ENCODE data around the gene CAPN9. TPM values are rescaled to one million over a fixed set of nuclear protein-coding genes. Genes with fewer than 3 reads are reported as not detected.
A peak's percentile ranks its signal among the peaks of the same experiment; 100 is the strongest.

The CAPN9 gene
- total RNA-seq, 1 donor from 2014 or later: 8.7 TPM

DNA sequence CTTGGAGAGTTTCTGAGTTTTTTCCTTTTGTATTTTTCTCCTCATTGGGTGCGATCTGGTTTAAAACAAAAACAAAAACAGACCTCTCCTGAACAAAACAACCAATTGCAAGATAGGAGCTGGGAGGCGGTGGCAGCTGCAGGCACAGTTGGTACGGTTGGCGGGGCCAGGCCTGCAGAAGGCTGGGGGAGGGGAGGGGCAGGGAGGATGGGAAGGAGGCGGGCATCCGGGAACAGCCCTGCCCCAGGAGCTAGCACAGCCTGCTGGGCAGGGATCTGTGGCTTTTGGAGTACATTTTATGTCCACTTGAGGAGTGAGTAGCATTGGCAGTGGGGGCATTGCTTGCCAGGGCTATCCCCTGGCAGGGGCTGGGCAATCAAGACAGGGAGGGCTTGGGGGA lies 5.2 kb downstream of the CAPN9 start:
- no peak for DNase-seq (ENCODE audit: low spot score, unreplicated experiment)
- H3K9me3 Mint-ChIP-seq (ENCODE audit: low read depth): no peaks in the 10 kb centered on the region
- peaks cover 52% of the 10 kb centered on the region for H3K4me1 Mint-ChIP-seq (ENCODE audit: low read depth)
- H3K27me3 Mint-ChIP-seq: no peaks in the 10 kb centered on the region
- TF ChIP-seq, protein P1, sequence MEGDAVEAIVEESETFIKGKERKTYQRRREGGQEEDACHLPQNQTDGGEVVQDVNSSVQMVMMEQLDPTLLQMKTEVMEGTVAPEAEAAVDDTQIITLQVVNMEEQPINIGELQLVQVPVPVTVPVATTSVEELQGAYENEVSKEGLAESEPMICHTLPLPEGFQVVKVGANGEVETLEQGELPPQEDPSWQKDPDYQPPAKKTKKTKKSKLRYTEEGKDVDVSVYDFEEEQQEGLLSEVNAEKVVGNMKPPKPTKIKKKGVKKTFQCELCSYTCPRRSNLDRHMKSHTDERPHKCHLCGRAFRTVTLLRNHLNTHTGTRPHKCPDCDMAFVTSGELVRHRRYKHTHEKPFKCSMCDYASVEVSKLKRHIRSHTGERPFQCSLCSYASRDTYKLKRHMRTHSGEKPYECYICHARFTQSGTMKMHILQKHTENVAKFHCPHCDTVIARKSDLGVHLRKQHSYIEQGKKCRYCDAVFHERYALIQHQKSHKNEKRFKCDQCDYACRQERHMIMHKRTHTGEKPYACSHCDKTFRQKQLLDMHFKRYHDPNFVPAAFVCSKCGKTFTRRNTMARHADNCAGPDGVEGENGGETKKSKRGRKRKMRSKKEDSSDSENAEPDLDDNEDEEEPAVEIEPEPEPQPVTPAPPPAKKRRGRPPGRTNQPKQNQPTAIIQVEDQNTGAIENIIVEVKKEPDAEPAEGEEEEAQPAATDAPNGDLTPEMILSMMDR (IDR thresholded peaks at IDR 0.05; ENCODE audit: unreplicated experiment): no peak
- peak overlapping the region; percentile 89 for H3K27ac Mint-ChIP-seq
- H3K36me3 Mint-ChIP-seq (ENCODE audit: insufficient read depth): no peaks in the 10 kb centered on the region
- H3K4me3 Mint-ChIP-seq (ENCODE audit: low read depth): no peak overlapping the region

DNA sequence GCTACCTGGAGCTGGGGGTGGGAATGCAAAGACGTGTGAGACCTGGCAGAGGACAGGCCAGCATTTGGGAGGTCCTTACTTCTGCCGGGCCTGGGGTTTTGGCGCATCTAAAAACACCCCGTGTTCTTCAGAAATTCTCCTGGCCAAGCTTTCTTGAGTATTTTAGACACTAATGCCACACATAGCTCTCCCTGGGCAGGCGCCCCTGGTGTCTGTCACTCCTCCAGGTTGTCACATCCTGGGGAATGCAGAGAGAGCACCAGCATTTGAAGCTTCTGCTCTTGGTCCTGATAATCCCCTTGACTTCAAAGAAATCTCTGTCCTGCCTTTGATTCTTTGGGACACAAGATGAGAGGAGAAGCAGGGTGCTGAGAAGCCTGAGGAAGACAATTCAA lies 6.0 kb downstream of the CAPN9 start:
- Mint-ChIP-seq H3K4me1 (ENCODE audit: low read depth) (peaks cover 48% of the 10 kb centered on the region), H3K27me3 (no peaks in the 10 kb centered on the region), H3K27ac (peak overlapping the region; percentile 89), H3K36me3 (ENCODE audit: insufficient read depth) (no peaks in the 10 kb centered on the region), H3K9me3 (ENCODE audit: low read depth) (no peaks in the 10 kb centered on the region), H3K4me3 (ENCODE audit: low read depth) (no peak overlapping the region)
- TF ChIP-seq, protein P1 (IDR thresholded peaks at IDR 0.05; ENCODE audit: unreplicated experiment): no peak
- DNase-seq (ENCODE audit: low spot score, unreplicated experiment): no peak

DNA sequence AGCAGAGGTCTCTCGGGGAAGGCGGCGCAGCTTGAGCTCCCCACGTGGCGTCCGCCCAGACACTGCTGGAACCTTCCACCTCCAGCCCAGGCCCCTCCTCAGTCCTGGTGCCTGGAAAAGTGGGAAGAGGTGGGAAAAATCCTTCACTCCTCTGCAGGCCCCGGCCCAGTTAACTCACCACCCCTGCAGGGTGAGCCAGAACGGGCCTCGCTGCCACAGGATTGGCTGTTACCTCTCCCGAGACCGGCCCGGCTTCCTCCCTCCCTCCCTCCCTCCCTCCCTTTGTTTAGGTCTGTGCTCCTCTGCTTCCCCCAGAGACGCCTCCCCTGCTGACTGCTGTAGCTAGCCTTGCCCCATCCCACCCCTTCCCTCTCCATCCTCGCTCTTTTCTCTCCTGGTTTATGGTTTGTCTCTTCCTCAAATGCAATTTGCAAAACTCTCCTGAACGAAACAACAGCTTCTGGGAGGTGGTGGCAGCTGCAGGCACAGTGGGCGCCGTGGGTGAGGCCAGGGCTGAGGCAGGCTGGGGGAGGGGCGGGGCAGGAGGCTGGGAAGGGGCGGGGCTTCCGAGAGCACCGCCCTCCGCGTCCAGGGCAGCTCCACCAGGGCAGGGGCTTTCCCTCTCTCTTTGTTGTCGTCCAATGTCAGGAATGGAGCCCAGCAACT lies 6.5 kb downstream of the CAPN9 start:
- DNase-seq (ENCODE audit: low spot score, unreplicated experiment): peak; percentile 30
- Mint-ChIP-seq H3K27ac (peak overlapping the region; percentile 89), H3K4me3 (ENCODE audit: low read depth) (no peak overlapping the region)

DNA sequence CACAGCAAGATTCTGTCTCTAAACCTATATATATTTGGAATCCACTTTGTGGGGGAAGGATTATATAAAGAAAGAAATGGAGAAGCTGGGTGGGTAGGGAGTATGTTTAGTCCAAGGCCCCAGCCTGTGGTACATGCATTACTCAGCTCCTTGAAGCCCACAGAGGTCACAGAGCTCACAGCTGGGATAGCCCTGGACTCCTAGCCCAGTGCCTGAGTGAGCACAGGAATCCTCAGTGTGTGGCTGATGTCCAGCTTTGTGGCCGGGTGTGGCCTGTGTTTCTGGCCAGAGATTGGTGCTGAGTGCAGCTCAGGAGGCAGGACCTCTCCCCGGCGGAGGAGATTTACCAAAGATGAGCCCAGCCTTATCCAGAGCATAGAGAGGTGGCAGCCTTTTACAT lies 7.6 kb downstream of the CAPN9 start:
- H3K4me1 Mint-ChIP-seq (ENCODE audit: low read depth): peaks cover 40% of the 10 kb centered on the region
- DNase-seq (ENCODE audit: low spot score, unreplicated experiment): no peak
- no peaks in the 10 kb centered on the region for H3K36me3 Mint-ChIP-seq (ENCODE audit: insufficient read depth)
- no peak overlapping the region for H3K4me3 Mint-ChIP-seq (ENCODE audit: low read depth)
- no peaks in the 10 kb centered on the region for H3K9me3 Mint-ChIP-seq (ENCODE audit: low read depth)
- no peaks in the 10 kb centered on the region for H3K27me3 Mint-ChIP-seq
- no peak overlapping the region for H3K27ac Mint-ChIP-seq
- TF ChIP-seq, protein P1 (IDR thresholded peaks at IDR 0.05; ENCODE audit: unreplicated experiment): no peak

More for the DNA sequence above, 6.5 kb downstream of the CAPN9 start:
- Mint-ChIP-seq H3K9me3 (ENCODE audit: low read depth) (no peaks in the 10 kb centered on the region), H3K4me1 (ENCODE audit: low read depth) (peaks cover 49% of the 10 kb centered on the region), H3K36me3 (ENCODE audit: insufficient read depth) (no peaks in the 10 kb centered on the region), H3K27me3 (no peaks in the 10 kb centered on the region)
- TF ChIP-seq, protein P1 (IDR thresholded peaks at IDR 0.05; ENCODE audit: unreplicated experiment): no peak

DNA sequence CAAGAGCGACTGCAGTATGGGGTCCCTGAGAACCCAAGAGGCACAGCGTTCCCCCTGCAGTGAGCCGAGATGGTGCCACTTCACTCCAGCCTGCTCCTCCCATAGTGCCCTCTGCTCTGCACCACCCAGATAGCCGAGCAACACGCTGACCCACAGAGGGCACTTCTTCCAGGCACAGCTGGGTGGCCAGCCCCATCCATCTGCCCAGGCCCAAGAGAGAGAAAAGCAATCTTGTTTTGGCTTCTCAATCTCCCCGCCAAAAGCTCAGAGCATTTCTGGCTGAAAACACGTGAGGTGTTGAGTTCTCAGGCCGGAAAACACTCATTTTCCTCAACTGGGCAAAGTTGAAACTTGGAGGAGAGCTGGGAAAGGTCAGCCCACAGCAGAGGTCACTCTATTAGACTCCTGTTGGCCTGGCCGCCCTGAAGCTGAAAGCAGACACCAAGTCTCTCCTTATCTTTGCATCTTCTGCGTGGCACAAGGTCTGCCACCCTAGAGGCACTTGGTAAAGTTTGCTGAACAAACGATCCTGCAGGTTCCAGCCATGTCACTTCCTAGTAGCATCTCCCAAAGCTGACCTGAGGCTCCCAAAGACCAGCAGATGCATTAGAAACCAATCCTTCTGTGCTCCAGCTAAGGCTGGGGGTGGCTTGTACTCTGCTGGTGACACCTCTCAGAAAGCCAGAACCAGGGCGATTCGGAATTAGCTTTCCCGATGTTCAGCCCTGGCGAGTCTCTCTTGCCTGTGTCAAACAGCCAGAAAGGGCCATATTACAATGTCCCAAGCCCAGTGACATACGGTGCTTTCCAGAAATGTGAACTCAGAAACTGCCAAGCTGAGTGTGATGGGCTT lies 10.9 kb downstream of the CAPN9 start:
- H3K36me3 Mint-ChIP-seq (ENCODE audit: insufficient read depth): no peaks in the 10 kb centered on the region
- peaks cover 17% of the 10 kb centered on the region for H3K4me1 Mint-ChIP-seq (ENCODE audit: low read depth)
- TF ChIP-seq, protein P1 (IDR thresholded peaks at IDR 0.05; ENCODE audit: unreplicated experiment): no peak
- H3K27me3 Mint-ChIP-seq: no peaks in the 10 kb centered on the region
- no peak for DNase-seq (ENCODE audit: low spot score, unreplicated experiment)
- no peak overlapping the region for H3K27ac Mint-ChIP-seq
- no peak overlapping the region for H3K4me3 Mint-ChIP-seq (ENCODE audit: low read depth)
- no peaks in the 10 kb centered on the region for H3K9me3 Mint-ChIP-seq (ENCODE audit: low read depth)
